Regular cardiac myocyte (primary cell): ENCODE results near the gene PLD3. TPM values are rescaled to one million over a fixed set of nuclear protein-coding genes. Genes with fewer than 3 reads are reported as not detected.

Experiments
- total RNA-seq: library from RNA; depleted of rRNA; stranded (reverse); fragments of >200 nt; gene quantifications from 2 replicates; pipeline ENCODE4 v1.2.3, GENCODE V29; 2014

PLD3 gene
- total RNA-seq, result 118 and 344 TPM in 2 replicates

GRCh38 chr19:40348125-40348913 lies at the start of gene PLD3, which contains the start of gene C19orf47:
Gene PLD3 (plus strand): TSS chr19:40348695. CDS start chr19:40366484, 17,789 bp downstream.
Gene C19orf47 (minus strand): TSS chr19:40348397. CDS start chr19:40341857, 6,540 bp downstream.

GRCh38 chr19:40390084-40390742 lies 41.7 kb downstream of the PLD3 start, which contains the start of gene HIPK4:
Gene HIPK4 (minus strand): TSS chr19:40390181. CDS start chr19:40389902, 279 bp downstream.

GRCh38 chr19:40413291-40413845 lies 64.9 kb downstream of the PLD3 start, which contains the start of gene PRX:
Gene PRX (minus strand): TSS chr19:40413378. CDS start chr19:40407932, 5,446 bp downstream.

GRCh38 chr19:40425450-40426287 lies 77.2 kb downstream of the PLD3 start, which contains the start of gene SERTAD1:
Gene SERTAD1 (minus strand): TSS chr19:40425992. CDS start chr19:40423546, 2,446 bp downstream.

Other genes with a start within 250 kb of the PLD3 start
- gene MAP3K10, start 157.3 kb upstream of the PLD3 start, total RNA-seq, result 6.9 and 7.6 TPM in 2 replicates
- not detected in 2 replicates for gene TTC9B, start 130.3 kb upstream of the PLD3 start, total RNA-seq
- gene CCNP, start 122.0 kb upstream of the PLD3 start, total RNA-seq, result under 0.01 and 0.19 TPM in 2 replicates
- gene AKT2, start 63.4 kb upstream of the PLD3 start, total RNA-seq, result 63.5 and 64.5 TPM in 2 replicates
- gene C19orf47, start 298 bp upstream of the PLD3 start, total RNA-seq, result 8.2 and 9.0 TPM in 2 replicates
- gene HIPK4, start 41.5 kb downstream of the PLD3 start, total RNA-seq, result 0.19 and 0.28 TPM in 2 replicates
- gene PRX, start 64.7 kb downstream of the PLD3 start, total RNA-seq, result 0.58 and 1.7 TPM in 2 replicates
- 23.4 and 47.7 TPM in 2 replicates for gene SERTAD1, start 77.3 kb downstream of the PLD3 start, total RNA-seq
- gene SERTAD3, start 95.6 kb downstream of the PLD3 start, total RNA-seq, result 20.6 and 28.9 TPM in 2 replicates
- 63.1 and 82.1 TPM in 2 replicates for gene BLVRB, start 117.0 kb downstream of the PLD3 start, total RNA-seq
- gene SPTBN4, start 118.3 kb downstream of the PLD3 start, total RNA-seq, result 0.77 and 3.7 TPM in 2 replicates
- 18.6 and 33.0 TPM in 2 replicates for gene SHKBP1, start 228.2 kb downstream of the PLD3 start, total RNA-seq